GM12873 (cell line): ENCODE data around the gene RPL29.

Source experiments
- CTCF ChIP-seq: IDR thresholded peaks from 2 replicates; pipeline ENCODE4 v1.5.1; 2012; ENCODE audit warnings: low read depth, mild to moderate bottlenecking, moderate library complexity, low read length, control low read depth; ENCODE audit not compliant: insufficient read depth; ENCODE audit errors: missing control alignments

Gene RPL29

GRCh38 chr3:51988286-51989146 is 7.2 kb downstream of the RPL29 start:
- no peak for TF ChIP-seq CTCF

- no peak for TF ChIP-seq CTCF
Measured at GRCh38 chr3:51987568-51987967, 8.1 kb downstream of the RPL29 start.

- TF ChIP-seq CTCF, result no peak
Measured at GRCh38 chr3:51986010-51986947, 9.4 kb downstream of the RPL29 start.

- no peak for TF ChIP-seq CTCF
Measured at GRCh38 chr3:51985063-51985462, 10.6 kb downstream of the RPL29 start.

- no peak for TF ChIP-seq CTCF
Measured at GRCh38 chr3:51984269-51984647, 11.4 kb downstream of the RPL29 start.

- no peak for TF ChIP-seq CTCF
Measured at GRCh38 chr3:51983578-51984268, 12.0 kb downstream of the RPL29 start.

- no peak for TF ChIP-seq CTCF
Measured at GRCh38 chr3:51982838-51983577, 12.7 kb downstream of the RPL29 start, which contains the start of gene ACY1. Gene ACY1 (plus strand): TSS chr3:51983535. CDS start chr3:51984065, 530 bp downstream.
